Activated naive CD4-positive, alpha-beta T cell treated with anti-CD3 and anti-CD28 coated beads, Interleukin-2, amount 50 U/mL, for 72 hours (primary cell): ENCODE measurements around the gene DDOST. TPM values are rescaled to one million over a fixed set of nuclear protein-coding genes. Genes with fewer than 3 reads are reported as not detected.

Experiments used
- ATAC-seq, 2 donors: fragments of 150-1000 bp; cut with Tn5 transposase; 2 replicates each; pipeline ENCODE4 v1.10.0; 2021; ENCODE audit warnings: mild to moderate bottlenecking in 2 of 2, moderate library complexity in 2 of 2
- DNase-seq, 2 donors: peaks; one replicate each; pipeline ENCODE4 v3.0.0; 2021 to 2022; ENCODE audit warnings: low spot score in 2 of 2
- H3K27ac Mint-ChIP-seq, 2 donors: one replicate each; pipeline ENCODE4 v1.8.0; 2022; ENCODE audit warnings: mild to moderate bottlenecking in 2 of 2, mixed read lengths in 2 of 2
- H3K36me3 Mint-ChIP-seq, 2 donors: one replicate each; pipeline ENCODE4 v1.8.0; 2022; ENCODE audit warnings: mixed read lengths in 2 of 2
- H3K9me3 Mint-ChIP-seq, 2 donors: one replicate each; pipeline ENCODE4 v1.8.0; 2022; ENCODE audit warnings: mixed read lengths in 2 of 2
- total RNA-seq, 2 donors: library from RNA; stranded (reverse); gene quantifications; one replicate each; pipeline ENCODE4 v1.2.3, GENCODE V29; 2022

DDOST gene
- total RNA-seq, result 100 to 1,000 TPM; 140 to 184 TPM

- Mint-ChIP-seq H3K36me3 (peaks cover 22 to 34% of the 10 kb centered on the region in 2 donors), H3K27ac (peak within 1 kb of the TSS; percentile 93 to 99), H3K9me3 (no peaks in the 10 kb centered on the region)
- ATAC-seq (peak; percentile 96 to 97), DNase-seq (peak; percentile 94 to 97)
Measured at GRCh38 chr1:20661207-20662109, at the start of gene DDOST. TSS of gene DDOST (minus strand) at chr1:20661369. CDS start at chr1:20661350, 19 bp downstream.

- ATAC-seq, result no peak
- H3K27ac Mint-ChIP-seq, result peak overlapping the region in 1 of 2 donors; percentile 50
Measured at GRCh38 chr1:20710469-20711284, 49.5 kb upstream of the DDOST start.

GRCh38 chr1:20709868-20710267 is 48.7 kb upstream of the DDOST start:
- ATAC-seq, result no peak
- Mint-ChIP-seq H3K27ac (no peak overlapping the region), H3K9me3 (no peaks in the 10 kb centered on the region), H3K36me3 (no peaks in the 10 kb centered on the region)
- no peak for DNase-seq

More at GRCh38 chr1:20710469-20711284, 49.5 kb upstream of the DDOST start:
- Mint-ChIP-seq H3K9me3 (no peaks in the 10 kb centered on the region), H3K36me3 (no peaks in the 10 kb centered on the region)
- DNase-seq, result no peak

DNA sequence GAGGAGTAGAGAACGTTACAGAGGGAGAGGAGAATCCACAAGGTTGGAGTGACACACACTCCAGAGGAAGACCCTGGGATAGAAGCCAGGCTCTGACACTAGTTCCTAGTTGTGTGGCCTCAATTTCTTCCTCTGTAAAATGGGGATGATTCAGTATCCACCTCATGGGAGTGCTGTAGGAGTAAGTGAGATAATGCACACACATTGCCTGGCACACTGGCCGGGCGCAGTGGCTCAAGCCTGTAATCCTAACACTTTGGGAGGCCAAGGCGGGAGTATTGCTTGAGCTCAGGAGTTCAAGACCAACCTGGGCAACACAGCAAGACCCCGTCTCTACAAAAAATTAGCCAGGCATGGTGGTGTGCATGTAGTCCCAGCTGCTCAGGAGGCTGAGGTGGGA is 47.7 kb upstream of the DDOST start:
- DNase-seq (no peak), ATAC-seq (no peak)
- H3K27ac Mint-ChIP-seq, result no peak overlapping the region
- no peaks in the 10 kb centered on the region for H3K9me3 Mint-ChIP-seq
- H3K36me3 Mint-ChIP-seq, result no peaks in the 10 kb centered on the region

DNA sequence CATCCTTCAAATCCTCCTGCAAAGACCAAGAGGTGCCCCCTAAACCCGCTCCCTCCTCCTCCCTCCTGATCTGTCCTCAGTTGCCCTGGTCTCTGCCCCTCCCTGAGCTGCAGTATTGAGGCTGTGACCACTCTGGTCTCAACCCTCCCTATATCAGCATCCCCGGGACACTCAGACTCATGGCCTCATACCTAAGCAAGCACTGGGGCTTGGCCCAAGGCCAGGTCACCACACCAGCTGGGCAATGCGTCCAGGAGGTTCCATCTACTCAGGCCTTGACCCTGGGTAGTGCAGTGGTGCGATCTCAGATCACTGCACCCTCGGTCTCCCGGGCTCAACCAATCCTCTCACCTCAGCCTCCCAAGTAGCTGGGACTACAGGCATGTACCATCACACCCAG is 46.9 kb upstream of the DDOST start:
- Mint-ChIP-seq H3K27ac (no peak overlapping the region), H3K36me3 (no peaks in the 10 kb centered on the region), H3K9me3 (no peaks in the 10 kb centered on the region)
- ATAC-seq, result no peak
- no peak for DNase-seq

- Mint-ChIP-seq H3K9me3 (no peaks in the 10 kb centered on the region), H3K36me3 (no peaks in the 10 kb centered on the region), H3K27ac (no peak overlapping the region)
- ATAC-seq, result no peak
- DNase-seq, result no peak
Measured at GRCh38 chr1:20706841-20707240, 45.7 kb upstream of the DDOST start.

DNA sequence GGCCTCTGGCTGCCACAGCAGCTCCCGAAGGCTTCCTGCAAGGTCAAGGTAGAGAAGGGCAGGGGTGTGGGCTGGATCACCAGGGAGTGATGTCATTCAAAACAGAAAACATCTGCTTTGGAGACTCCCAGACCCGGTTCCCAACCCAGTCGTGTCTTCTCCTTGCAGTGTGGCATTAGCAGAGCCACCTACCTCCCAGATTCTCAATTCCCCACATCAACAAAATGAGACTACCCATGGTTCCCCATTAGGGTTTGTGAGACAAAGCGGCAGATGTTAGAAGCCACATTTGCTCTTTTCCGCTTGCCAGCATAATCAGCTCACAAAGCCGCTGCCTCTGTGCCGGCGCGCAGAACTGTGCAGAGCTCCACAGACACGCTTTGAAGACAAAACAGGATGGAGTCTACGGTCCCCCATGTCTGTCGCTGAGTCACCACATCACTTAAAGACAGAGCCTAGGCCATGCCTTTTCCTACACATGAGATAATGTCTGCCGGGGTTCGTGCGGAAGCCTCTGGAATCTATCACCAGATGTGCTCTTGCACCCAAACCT is 44.1 kb upstream of the DDOST start:
- DNase-seq, result no peak
- ATAC-seq, result no peak
- Mint-ChIP-seq H3K9me3 (no peaks in the 10 kb centered on the region), H3K27ac (no peak overlapping the region), H3K36me3 (no peaks in the 10 kb centered on the region)

- ATAC-seq (no peak), DNase-seq (no peak)
- no peak overlapping the region for H3K27ac Mint-ChIP-seq
- H3K36me3 Mint-ChIP-seq, result no peaks in the 10 kb centered on the region
- H3K9me3 Mint-ChIP-seq, result no peaks in the 10 kb centered on the region
Measured at GRCh38 chr1:20704390-20705202, 43.4 kb upstream of the DDOST start.

DNA sequence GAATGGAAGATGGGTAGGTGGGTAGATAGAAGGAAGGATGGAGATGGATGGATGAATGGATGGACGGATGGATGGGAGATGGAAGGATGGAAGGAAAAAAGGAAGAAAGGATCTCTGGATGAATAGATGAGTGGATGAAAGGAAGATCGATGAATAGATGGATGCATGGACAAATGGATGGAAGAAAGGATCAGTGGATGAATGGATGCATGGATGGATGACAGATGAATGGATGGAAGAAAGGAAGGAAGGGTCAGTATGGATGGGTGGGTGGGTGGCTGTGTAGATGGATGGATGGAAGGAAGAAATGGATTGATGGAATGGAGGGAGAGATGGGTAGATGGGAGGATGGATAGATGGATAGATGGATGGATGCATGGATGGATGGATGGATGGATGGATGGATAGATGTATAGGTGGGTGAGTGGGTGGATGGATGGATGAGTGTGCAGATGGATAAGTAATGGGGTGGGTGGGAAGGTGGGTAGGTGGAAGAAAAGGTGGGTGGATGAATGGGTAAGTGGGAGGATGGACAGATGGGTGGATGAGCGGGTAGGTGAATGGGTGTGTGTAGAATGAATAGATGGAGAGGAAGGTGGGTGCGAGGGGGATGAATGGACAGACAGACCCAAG is 42.1 kb upstream of the DDOST start:
- no peak overlapping the region for H3K27ac Mint-ChIP-seq
- H3K36me3 Mint-ChIP-seq, result no peaks in the 10 kb centered on the region
- DNase-seq, result no peak
- no peak for ATAC-seq
- no peaks in the 10 kb centered on the region for H3K9me3 Mint-ChIP-seq

GRCh38 chr1:20702416-20702815 is 41.2 kb upstream of the DDOST start:
- H3K27ac Mint-ChIP-seq, result no peak overlapping the region
- ATAC-seq, result no peak
- H3K9me3 Mint-ChIP-seq, result no peaks in the 10 kb centered on the region
- H3K36me3 Mint-ChIP-seq, result no peaks in the 10 kb centered on the region
- DNase-seq, result no peak

DNA sequence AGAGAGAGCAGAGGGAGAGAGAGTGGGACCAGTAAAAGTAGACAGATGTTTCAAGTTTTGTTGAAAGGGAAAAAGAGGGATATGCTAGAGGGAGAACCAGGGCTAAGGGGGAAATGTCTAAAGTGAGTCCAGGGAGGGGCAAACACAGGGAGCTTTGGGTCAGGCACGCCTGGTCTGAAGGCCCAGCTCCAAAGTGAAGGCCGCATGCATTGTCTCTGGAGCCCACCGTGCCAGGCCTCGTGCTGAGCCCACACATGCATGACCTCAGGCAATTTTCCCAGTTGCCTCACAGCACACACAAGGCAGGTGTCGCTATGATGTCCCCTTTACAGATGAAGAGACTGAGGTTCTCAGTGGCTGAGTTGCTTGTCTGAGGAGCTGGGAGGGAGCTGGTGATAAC is 40.7 kb upstream of the DDOST start:
- Mint-ChIP-seq H3K27ac (no peak overlapping the region), H3K9me3 (no peaks in the 10 kb centered on the region), H3K36me3 (no peaks in the 10 kb centered on the region)
- DNase-seq (no peak), ATAC-seq (no peak)

- H3K36me3 Mint-ChIP-seq, result no peaks in the 10 kb centered on the region
- DNase-seq (no peak), ATAC-seq (no peak)
Measured at GRCh38 chr1:20701446-20701845, 40.3 kb upstream of the DDOST start.

GRCh38 chr1:20700636-20701215 is 39.6 kb upstream of the DDOST start:
- no peak for DNase-seq
- Mint-ChIP-seq H3K36me3 (no peaks in the 10 kb centered on the region), H3K27ac (no peak overlapping the region), H3K9me3 (no peaks in the 10 kb centered on the region)
- ATAC-seq, result no peak

More at GRCh38 chr1:20701446-20701845, 40.3 kb upstream of the DDOST start:
- no peak overlapping the region for H3K27ac Mint-ChIP-seq
- no peaks in the 10 kb centered on the region for H3K9me3 Mint-ChIP-seq

- no peak overlapping the region for H3K27ac Mint-ChIP-seq
- ATAC-seq (no peak), DNase-seq (no peak)
- no peaks in the 10 kb centered on the region for H3K36me3 Mint-ChIP-seq
- H3K9me3 Mint-ChIP-seq, result no peaks in the 10 kb centered on the region
Measured at GRCh38 chr1:20699558-20699957, 38.4 kb upstream of the DDOST start.

- ATAC-seq (no peak), DNase-seq (no peak)
- H3K9me3 Mint-ChIP-seq, result no peaks in the 10 kb centered on the region
- no peaks in the 10 kb centered on the region for H3K36me3 Mint-ChIP-seq
- H3K27ac Mint-ChIP-seq, result no peak overlapping the region
Measured at GRCh38 chr1:20698195-20698910, 37.2 kb upstream of the DDOST start.
